ENCODE data around the gene MSMP. TPM values are rescaled to one million over a fixed set of nuclear protein-coding genes. Genes with fewer than 3 reads are reported as not detected.

Gene MSMP
- total RNA-seq, 1 experiment from 2014 or later, result not detected

Other genes starting within 250 kb of the MSMP start
- gene TESK1, start 149.0 kb downstream of the MSMP start, total RNA-seq (2014; rRNA removed; shearing (Covaris generic)), result 4.0 and 5.5 TPM in 2 replicates
- 0.10 and 0.12 TPM in 2 replicates for gene CD72, start 135.9 kb downstream of the MSMP start, total RNA-seq (2014; rRNA removed; shearing (Covaris generic))
- gene SIT1, start 103.3 kb downstream of the MSMP start, total RNA-seq (2014; rRNA removed; shearing (Covaris generic)), result not detected in 2 replicates
- 19,023 and 39,221 TPM in 2 replicates for gene RMRP, start 96.3 kb downstream of the MSMP start, total RNA-seq (2014; rRNA removed; shearing (Covaris generic))
- gene CCDC107, start 96.0 kb downstream of the MSMP start, total RNA-seq (2014; rRNA removed; shearing (Covaris generic)), result 18.1 and 32.5 TPM in 2 replicates
- 7.6 and 14.2 TPM in 2 replicates for gene ARHGEF39, start 89.1 kb downstream of the MSMP start, total RNA-seq (2014; rRNA removed; shearing (Covaris generic))
- gene CA9, start 80.3 kb downstream of the MSMP start, total RNA-seq (2014; rRNA removed; shearing (Covaris generic)), result 73.8 and 82.4 TPM in 2 replicates
- 146 and 206 TPM in 2 replicates for gene TPM2, start 64.4 kb downstream of the MSMP start, total RNA-seq (2014; rRNA removed; shearing (Covaris generic))
- 117 and 137 TPM in 2 replicates for gene TLN1, start 22.1 kb downstream of the MSMP start, total RNA-seq (2014; rRNA removed; shearing (Covaris generic))
- 68.4 and 83.2 TPM in 2 replicates for gene CREB3, start 21.6 kb downstream of the MSMP start, total RNA-seq (2014; rRNA removed; shearing (Covaris generic))
- gene GBA2, start 5.0 kb downstream of the MSMP start, total RNA-seq (2014; rRNA removed; shearing (Covaris generic)), result 13.1 and 13.2 TPM in 2 replicates
- 9.4 and 10.3 TPM in 2 replicates for gene RGP1, start 5.0 kb downstream of the MSMP start, total RNA-seq (2014; rRNA removed; shearing (Covaris generic))
- gene NPR2, start 37.3 kb upstream of the MSMP start, total RNA-seq (2014; rRNA removed; shearing (Covaris generic)), result 13.3 and 14.7 TPM in 2 replicates
- gene SPAG8, start 58.0 kb upstream of the MSMP start, total RNA-seq (2014; rRNA removed; shearing (Covaris generic)), result 1.7 and 1.8 TPM in 2 replicates
- 57.7 and 63.2 TPM in 2 replicates for gene HINT2, start 60.8 kb upstream of the MSMP start, total RNA-seq (2014; rRNA removed; shearing (Covaris generic))
- not detected in 2 replicates for gene FAM221B, start 74.5 kb upstream of the MSMP start, total RNA-seq (2014; rRNA removed; shearing (Covaris generic))
- 1.4 and 1.9 TPM in 2 replicates for gene TMEM8B, start 75.0 kb upstream of the MSMP start, total RNA-seq (2014; rRNA removed; shearing (Covaris generic))
- not detected in 2 replicates for gene OR13J1, start 116.1 kb upstream of the MSMP start, total RNA-seq (2014; rRNA removed; shearing (Covaris generic))
- gene HRCT1, start 151.9 kb upstream of the MSMP start, total RNA-seq (2014; rRNA removed; shearing (Covaris generic)), result 0.20 TPM in 1 of 2 replicates, not detected in the other
- gene SPAAR, start 155.2 kb upstream of the MSMP start, total RNA-seq (2014; rRNA removed; shearing (Covaris generic)), result not detected in 2 replicates
- gene OR2S2, start 203.9 kb upstream of the MSMP start, total RNA-seq (2014; rRNA removed; shearing (Covaris generic)), result not detected in 2 replicates